Adrenal gland (tissue), 12 donors: ENCODE results near the gene TK2. TPM values are rescaled to one million over a fixed set of nuclear protein-coding genes. Genes with fewer than 3 reads are reported as not detected.
"Not testable (repeated sequence)": the region's sequence is repeated elsewhere in the genome, so short reads cannot be mapped to it uniquely, and the experiment has no call there.

ENCODE experiments used
- DNase-seq, 7 donors: peaks; one replicate each; pipeline ENCODE4 v3.0.0-alpha.2; 2019 to 2020
- H3K27ac ChIP-seq, 5 donors: fragments of 200-600 bp; sonication (generic) in 4 of 5; 1 replicate in 3 of 5; 2 replicates in 2 of 5; pipeline versions ENCODE4 v1.5.1 to v1.8.0; 2016 to 2020; ENCODE audit warnings: mild to moderate bottlenecking in 1 of 5
- H3K27me3 ChIP-seq: fragments of 200-600 bp; 2 replicates; pipeline ENCODE4 v1.8.0; 2021
- H3K36me3 ChIP-seq, 2 donors: fragments of 200-600 bp; replicated peaks in 1 of 2; 1 replicate in 1 of 2; 2 replicates in 1 of 2; pipeline versions ENCODE4 v1.5.1 to v1.8.0; 2018 to 2022
- H3K4me1 ChIP-seq, 2 donors: fragments of 200-600 bp; replicated peaks in 1 of 2; 1 replicate in 1 of 2; 2 replicates in 1 of 2; pipeline versions ENCODE4 v1.5.1 to v1.8.0; 2018 to 2021
- H3K4me3 ChIP-seq, 4 donors: fragments of 200-600 bp; sonication (generic) in 3 of 4; one replicate each; pipeline ENCODE4 v1.5.1; 2016 to 2018
- H3K9me3 ChIP-seq, 3 donors: fragments of 200-600 bp; sonication (generic) in 1 of 3; replicated peaks in 1 of 3; 1 replicate in 2 of 3; 2 replicates in 1 of 3; pipeline versions ENCODE4 v1.5.1 to v1.8.0; 2016 to 2021
- POLR2A ChIP-seq, 2 donors: fragments of 450-650 bp; IDR thresholded peaks; one replicate each; pipeline ENCODE4 v1.6.1; 2017; ENCODE audit warnings: antibody characterized with exemption in 2 of 2, mild to moderate bottlenecking in 2 of 2, moderate library complexity in 1 of 2
- WGBS, 4 donors: extraction: QIAGEN DNeasy Blood & Tissue Kit in 2 of 4; methylation state at CpG; one replicate each; pipeline versions ENCODE4 v1.1.5 to v1.1.7; 2013 to 2017; 5-methylcytosine and 5-hydroxymethylcytosine counted together
- intact Hi-C, 2 donors: fragments of 100-400 bp; cut with DNase I; formaldehyde crosslinking; loops; one replicate each; pipeline versions ENCODE4 v1.14.1 to v1.15.0; 2022 to 2023
- polyA plus RNA-seq, 3 donors: library from polyadenylated mRNA; stranded (reverse); fragments of 200-250 nt in 2 of 3; fragments of 350-450 nt in 1 of 3; fragmentation: Illumina TruSeq in 1 of 3; extraction: RNeasy Lipid Tissue Mini Kit (QIAGEN cat#74804) in 1 of 3; gene quantifications; one replicate each; pipeline ENCODE4 v1.2.3, GENCODE V29; 2013 to 2014
- total RNA-seq, 9 donors: library from RNA; depleted of rRNA in 4 of 9; stranded (reverse); fragments of >200 nt in 4 of 9; fragments of 120-200 nt in 1 of 9; fragmentation: NEBNext Ultra II Directional in 1 of 9; extraction: Animal tissue kit (Norgen Biotek cat#: 25700) in 1 of 9; gene quantifications; one replicate each; pipeline versions ENCODE4 v1.1.0 to v1.2.4, GENCODE V29; 2013 to 2023
- TF ChIP-seq, protein P1 (sequence below), 6 experiments: fragments of 450-650 bp in 4 of 6; fragments of 200-600 bp in 2 of 6; sonication (generic) in 1 of 6; IDR thresholded peaks; 1 replicate in 5 of 6; 2 replicates in 1 of 6; pipeline versions ENCODE4 v1.5.1 to v1.8.0; 2016 to 2021; ENCODE audit warnings: antibody characterized with exemption in 6 of 6, mild to moderate bottlenecking in 2 of 6, moderate library complexity in 1 of 6
- donor health status: healthy with polysubstance abuse.
- donor health status: Bipolar disorder and iron deficiency.
- donor health status: DM: yes; HTN: yes; CAD: no.
- donor health status: DM: no; HTN: no; CAD: no.
- donor health status: DM: no; HTN: no; CAD: no.
- donor health status: DM: yes; HTN: yes; CAD: no.

Gene TK2
- total and polyA plus RNA-seq, 12 donors = 24.9 to 78.9 (median 59.3) TPM

DNA sequence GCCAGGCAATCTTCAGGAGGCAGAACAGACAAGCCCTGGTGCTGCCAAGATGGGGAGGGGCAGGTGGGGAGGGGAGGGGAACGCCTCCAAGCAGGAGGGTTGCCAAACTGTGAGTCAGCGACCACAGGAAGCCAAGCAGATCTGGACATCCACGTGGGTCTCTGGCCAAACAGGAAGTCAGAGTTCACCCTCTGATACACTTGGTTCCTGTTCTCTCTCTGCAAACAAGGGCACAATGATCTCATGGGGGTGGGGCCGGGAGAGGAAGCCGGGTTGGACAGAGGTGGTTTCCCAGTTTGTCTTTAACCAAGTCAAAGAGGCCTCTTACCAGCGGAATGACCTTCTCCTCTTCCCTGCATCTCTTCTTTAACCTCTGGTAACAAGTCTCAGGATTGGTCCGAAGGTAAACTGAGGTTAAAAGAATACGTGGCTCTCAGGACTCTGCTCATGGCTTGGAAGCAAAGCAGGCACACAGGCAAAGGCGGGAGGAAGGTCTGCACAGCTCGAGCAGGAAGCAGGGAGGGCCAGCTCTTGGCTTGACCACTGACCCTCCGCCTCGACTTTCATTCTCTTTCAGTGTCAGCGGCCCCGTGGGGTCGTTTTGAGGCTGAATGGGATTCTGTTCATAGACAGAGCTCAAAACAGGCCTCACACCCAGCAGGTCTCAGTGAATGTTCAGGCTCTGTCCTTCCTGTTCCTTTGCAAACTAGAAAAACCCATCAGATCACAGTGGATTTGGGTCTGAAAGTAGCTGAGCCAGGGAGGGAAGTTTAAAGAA is 32.9 kb downstream of the TK2 start:
- H3K36me3 ChIP-seq = no peaks in the 10 kb centered on the region
- no peaks in the 10 kb centered on the region for H3K27me3 ChIP-seq
- intact Hi-C loops = no loop called here
- H3K4me1 ChIP-seq = peaks cover 43 to 75% of the 10 kb centered on the region in 2 donors
- H3K9me3 ChIP-seq = no peaks in the 10 kb centered on the region
- H3K4me3 ChIP-seq = peak overlapping the region in 1 of 4 donors; percentile 27
- TF ChIP-seq, protein P1, sequence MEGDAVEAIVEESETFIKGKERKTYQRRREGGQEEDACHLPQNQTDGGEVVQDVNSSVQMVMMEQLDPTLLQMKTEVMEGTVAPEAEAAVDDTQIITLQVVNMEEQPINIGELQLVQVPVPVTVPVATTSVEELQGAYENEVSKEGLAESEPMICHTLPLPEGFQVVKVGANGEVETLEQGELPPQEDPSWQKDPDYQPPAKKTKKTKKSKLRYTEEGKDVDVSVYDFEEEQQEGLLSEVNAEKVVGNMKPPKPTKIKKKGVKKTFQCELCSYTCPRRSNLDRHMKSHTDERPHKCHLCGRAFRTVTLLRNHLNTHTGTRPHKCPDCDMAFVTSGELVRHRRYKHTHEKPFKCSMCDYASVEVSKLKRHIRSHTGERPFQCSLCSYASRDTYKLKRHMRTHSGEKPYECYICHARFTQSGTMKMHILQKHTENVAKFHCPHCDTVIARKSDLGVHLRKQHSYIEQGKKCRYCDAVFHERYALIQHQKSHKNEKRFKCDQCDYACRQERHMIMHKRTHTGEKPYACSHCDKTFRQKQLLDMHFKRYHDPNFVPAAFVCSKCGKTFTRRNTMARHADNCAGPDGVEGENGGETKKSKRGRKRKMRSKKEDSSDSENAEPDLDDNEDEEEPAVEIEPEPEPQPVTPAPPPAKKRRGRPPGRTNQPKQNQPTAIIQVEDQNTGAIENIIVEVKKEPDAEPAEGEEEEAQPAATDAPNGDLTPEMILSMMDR (IDR thresholded peaks at IDR 0.05) = no peak
- peak in 1 of 2 donors; percentile 65 for TF ChIP-seq POLR2A (IDR thresholded peaks at IDR 0.05)
- peak overlapping the region; percentile 91 to 99 (median 97) for H3K27ac ChIP-seq
- DNase-seq = peak; percentile 97 to 99 (median 99)
- WGBS, 4 donors = 17 to 21% (median 19%) methylated on average over 12 to 15 of the region's 15 CpGs

DNA sequence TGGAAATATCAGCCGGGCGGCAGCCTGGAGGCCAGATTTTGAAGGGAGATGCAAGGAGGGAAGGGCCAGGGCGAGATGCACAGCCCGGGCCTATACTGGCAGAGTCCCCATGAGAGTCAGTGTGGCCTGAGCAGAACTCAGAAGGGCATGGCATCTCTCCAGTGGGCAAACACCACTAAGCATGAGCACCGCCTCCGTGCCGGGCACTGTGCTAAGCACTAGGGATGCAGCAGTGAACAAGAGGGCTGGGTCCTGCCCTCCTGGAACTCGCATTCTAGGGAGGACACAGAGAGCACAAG is 33.5 kb downstream of the TK2 start:
- no peaks in the 10 kb centered on the region for H3K27me3 ChIP-seq
- DNase-seq = no peak
- peak overlapping the region in 4 of 5 donors; percentile 80 to 99 (median 89) for H3K27ac ChIP-seq
- H3K4me3 ChIP-seq = no peak overlapping the region
- H3K9me3 ChIP-seq = no peaks in the 10 kb centered on the region
- peaks cover 43 to 75% of the 10 kb centered on the region in 2 donors for H3K4me1 ChIP-seq
- H3K36me3 ChIP-seq = no peaks in the 10 kb centered on the region
- WGBS, 4 donors = 2 to 18% (median 9%) methylated on average over 8 of the region's 8 CpGs
- intact Hi-C loops = no loop called here
- TF ChIP-seq POLR2A (IDR thresholded peaks at IDR 0.05) = no peak
- TF ChIP-seq, protein P1 (IDR thresholded peaks at IDR 0.05) = no peak

DNA sequence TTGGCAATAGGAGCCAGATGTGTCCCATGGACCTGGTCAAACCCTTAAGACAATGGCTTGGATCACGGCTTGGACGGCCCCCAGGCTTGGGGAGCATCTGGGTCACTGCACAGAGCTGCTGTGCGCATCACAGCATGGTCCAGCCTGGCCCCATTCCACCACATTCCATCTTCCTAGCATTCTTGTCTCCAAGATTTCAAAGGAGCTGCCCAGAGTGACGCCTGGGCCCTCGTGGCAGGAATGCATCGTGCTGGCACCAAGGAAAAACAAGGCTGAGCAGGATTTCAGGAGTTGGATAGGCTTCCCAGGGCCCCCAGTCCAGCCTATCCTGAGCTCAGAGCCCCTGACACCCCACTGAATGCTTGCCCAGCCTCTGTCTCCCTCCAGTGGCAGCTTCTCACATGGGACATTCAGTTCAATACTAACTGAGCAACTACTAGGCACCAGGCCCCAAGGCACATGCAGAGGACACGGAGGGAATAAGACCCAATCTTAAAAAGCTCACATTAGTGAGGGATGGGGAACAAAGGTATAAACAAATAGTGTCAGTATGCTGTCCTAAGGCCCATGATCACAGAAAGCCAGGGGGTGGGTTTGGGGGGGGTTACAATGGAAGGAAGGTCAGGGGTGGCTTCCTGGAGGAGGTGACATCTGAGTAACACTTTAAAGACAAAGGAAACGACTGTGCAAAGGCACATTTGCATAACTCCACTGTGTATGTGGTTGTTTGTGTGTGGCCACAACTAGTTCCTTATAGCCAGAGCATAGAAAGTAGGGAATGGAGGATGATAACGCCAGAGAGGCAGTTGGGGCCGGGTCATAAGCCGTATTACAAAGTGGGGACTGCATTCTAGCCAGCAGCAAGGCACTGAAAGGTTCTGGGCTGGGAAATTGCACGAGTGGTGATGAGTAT is 34.1 kb downstream of the TK2 start:
- Histone ChIP-seq H3K27ac (peak overlapping the region in 4 of 5 donors; percentile 80 to 99 (median 89)), H3K4me3 (no peak overlapping the region), H3K27me3 (no peaks in the 10 kb centered on the region), H3K36me3 (no peaks in the 10 kb centered on the region), H3K9me3 (no peaks in the 10 kb centered on the region), H3K4me1 (peaks cover 49 to 75% of the 10 kb centered on the region in 2 donors)
- intact Hi-C loops = no loop called here
- 37 to 55% (median 51%) methylated on average over 8 to 12 of the region's 12 CpGs for WGBS, 4 donors
- peak in 2 of 7 donors; percentile 33 to 65 for DNase-seq
- TF ChIP-seq, protein P1 (IDR thresholded peaks at IDR 0.05) = peak in 5 of 6 experiments; percentile 13 to 46 (median 43)
- no peak for TF ChIP-seq POLR2A (IDR thresholded peaks at IDR 0.05)

DNA sequence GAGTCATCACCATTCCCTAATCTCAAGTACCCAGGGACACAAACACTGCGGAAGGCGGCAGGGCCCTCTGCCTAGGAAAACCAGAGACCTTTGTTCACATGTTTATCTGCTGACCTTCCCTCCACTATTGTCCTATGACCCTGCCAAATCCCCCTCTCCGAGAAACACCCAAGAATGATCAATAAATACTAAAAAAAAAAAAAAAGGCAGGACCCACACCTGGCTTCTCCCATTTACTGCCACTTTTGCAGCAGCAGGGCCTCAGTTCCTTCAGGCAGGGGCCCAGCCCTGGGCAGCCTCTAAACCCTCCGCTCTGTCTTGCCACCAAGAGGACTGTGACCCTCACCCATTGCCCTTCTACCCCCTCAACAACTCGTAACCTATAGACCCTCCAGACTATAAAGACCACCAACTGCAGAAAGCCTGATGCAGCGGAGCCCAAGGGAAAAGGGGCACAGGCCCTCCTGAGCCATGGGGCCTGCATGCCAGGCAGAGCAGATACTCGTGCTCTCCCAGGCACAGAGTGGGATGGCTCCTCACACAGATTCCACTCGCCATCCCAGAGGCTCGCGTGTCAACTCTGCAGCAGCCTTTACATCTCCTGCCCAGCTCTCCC is 34.8 kb downstream of the TK2 start:
- intact Hi-C loops, H3K27me3 ChIP-seq, H3K9me3 ChIP-seq, H3K4me3 ChIP-seq, H3K36me3 ChIP-seq, DNase-seq: not testable (repeated sequence)
- H3K4me1 ChIP-seq = peaks cover 55 to 75% of the 10 kb centered on the region in 2 donors
- peak overlapping the region in 2 of 5 donors; percentile 97 to 99 for H3K27ac ChIP-seq
- WGBS, 4 donors = 86 to 94% (median 91%) methylated on average over 7 to 9 of the region's 10 CpGs

DNA sequence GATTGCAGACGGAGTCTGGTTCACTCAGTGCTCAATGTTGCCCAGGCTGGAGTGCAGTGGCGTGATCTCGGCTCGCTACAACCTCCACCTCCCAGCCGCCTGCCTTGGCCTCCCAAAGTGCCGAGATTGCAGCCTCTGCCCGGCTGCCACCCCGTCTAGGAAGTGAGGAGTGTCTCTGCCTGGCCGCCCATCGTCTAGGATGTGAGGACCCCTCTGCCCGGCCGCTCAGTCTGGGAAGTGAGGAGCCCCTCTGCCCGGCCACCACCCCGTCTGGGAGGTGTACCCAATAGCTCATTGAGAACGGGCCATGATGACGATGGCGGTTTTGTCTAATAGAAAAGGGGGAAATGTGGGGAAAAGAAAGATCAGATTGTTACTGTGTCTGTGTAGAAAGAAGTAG is 35.5 kb downstream of the TK2 start:
- H3K9me3 ChIP-seq, H3K27ac ChIP-seq, intact Hi-C loops, H3K4me3 ChIP-seq, H3K36me3 ChIP-seq, H3K27me3 ChIP-seq: not testable (repeated sequence)
- peaks cover 52 to 68% of the 10 kb centered on the region in 2 donors for H3K4me1 ChIP-seq
- peak in 1 of 7 donors; percentile 44 for DNase-seq
- 97 to 100% (median 97%) methylated on average over 5 to 11 of the region's 17 CpGs for WGBS, 4 donors
